LNCaP clone FGC (cell line): ENCODE data around the gene CRHR2.

Experiments
- DNase-seq: peaks from one replicate; pipeline ENCODE4 v3.0.0-alpha.2; 2011; ENCODE audit warnings: low read depth
- H3K4me3 ChIP-seq: 2 replicates; pipeline ENCODE4 v1.5.1; 2011; ENCODE audit warnings: mild to moderate bottlenecking, low read depth, low read length, control low read depth
- CTCF ChIP-seq: IDR thresholded peaks from 2 replicates; pipeline ENCODE4 v1.5.1; 2012; ENCODE audit warnings: mild to moderate bottlenecking; ENCODE audit not compliant: control insufficient read depth, insufficient read depth; ENCODE audit errors: extremely low read depth

CRHR2 gene

GRCh38 chr7:30692882-30693281 is 10.6 kb upstream of the CRHR2 start:
- H3K4me3 ChIP-seq = no peak overlapping the region
- no peak for TF ChIP-seq CTCF
- DNase-seq = no peak

DNA sequence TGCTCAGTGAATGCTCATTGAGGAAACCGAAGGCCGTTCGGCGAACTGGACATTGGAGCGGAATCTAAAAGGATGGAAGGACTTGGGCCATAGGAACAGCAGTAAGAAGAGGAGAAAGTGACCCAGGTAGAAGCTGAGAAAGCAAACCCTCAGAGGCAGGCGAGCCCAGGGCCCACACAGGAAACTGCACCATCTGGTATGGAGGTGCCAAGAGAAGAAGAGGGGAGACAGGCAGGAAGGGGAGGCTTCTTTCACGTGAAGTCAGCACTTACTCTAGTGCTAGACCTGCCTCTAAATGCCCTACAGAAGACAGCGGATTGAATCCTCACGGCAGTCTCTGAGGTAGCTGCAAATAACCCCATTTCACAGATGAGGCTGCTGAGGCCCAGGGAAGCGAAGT is 10.2 kb upstream of the CRHR2 start:
- TF ChIP-seq CTCF = no peak
- H3K4me3 ChIP-seq = no peak overlapping the region
- DNase-seq = no peak

DNA sequence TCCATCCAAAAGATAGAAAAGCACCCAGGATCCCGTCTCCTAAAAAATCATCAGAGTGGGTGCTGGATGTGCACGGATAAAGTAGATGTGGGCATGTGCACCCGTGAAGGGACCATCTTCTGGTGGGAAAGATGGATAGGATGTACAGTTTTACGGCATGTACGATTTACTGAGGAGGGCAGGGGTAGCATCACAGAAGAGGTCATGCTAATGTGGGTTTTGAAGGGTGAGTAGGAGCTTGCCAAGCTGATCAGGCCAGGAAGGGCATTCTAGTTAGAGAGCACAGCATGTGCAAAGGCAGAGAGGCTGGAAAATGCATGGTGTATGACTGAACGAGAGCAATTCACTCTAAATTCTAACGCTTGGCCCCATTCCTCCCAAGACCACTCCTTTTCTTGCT is 7.8 kb upstream of the CRHR2 start:
- DNase-seq = no peak
- no peak overlapping the region for H3K4me3 ChIP-seq
- no peak for TF ChIP-seq CTCF

GRCh38 chr7:30688718-30689221 is 6.5 kb upstream of the CRHR2 start:
- no peak overlapping the region for H3K4me3 ChIP-seq
- no peak for TF ChIP-seq CTCF
- DNase-seq = no peak

- H3K4me3 ChIP-seq = no peak overlapping the region
- TF ChIP-seq CTCF = no peak
- DNase-seq = no peak
These were observed 5.3 kb upstream of the CRHR2 start for GRCh38 chr7:30687604-30688003.

- TF ChIP-seq CTCF = no peak
- no peak overlapping the region for H3K4me3 ChIP-seq
- DNase-seq = no peak
These were observed 2.1 kb upstream of the CRHR2 start for GRCh38 chr7:30684351-30684750.

DNA sequence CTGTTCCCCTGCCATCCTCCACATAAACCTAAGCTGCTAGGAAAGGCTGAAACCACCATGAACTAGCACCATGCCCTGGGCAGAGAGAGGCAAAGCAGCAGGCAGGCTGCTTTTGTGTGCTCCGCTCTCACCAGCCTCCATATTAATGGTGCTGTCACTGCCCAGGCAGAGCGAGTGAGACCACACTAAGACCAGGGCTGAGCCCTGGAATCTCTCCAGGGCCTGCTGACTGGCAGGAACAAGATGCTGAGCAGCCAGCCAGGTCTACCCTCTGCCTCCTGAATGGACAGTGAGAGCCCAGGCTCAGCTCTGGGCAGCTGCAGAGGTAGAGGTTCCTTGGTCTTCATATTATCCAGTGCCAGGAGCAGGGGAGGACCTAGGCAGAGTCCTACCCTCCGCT is 1.6 kb upstream of the CRHR2 start:
- TF ChIP-seq CTCF = no peak
- DNase-seq = no peak
- H3K4me3 ChIP-seq = no peak overlapping the region
